GM21825 (cell line): Measurements from ENCODE around the gene SLC23A2.

ENCODE experiments used
- ATAC-seq: cut with Tn5 transposase; IDR thresholded peaks from one replicate; pipeline ENCODE4 v1.9.1; 2021; ENCODE audit warnings: mild to moderate bottlenecking, moderate library complexity; ENCODE audit not compliant: unreplicated experiment

Gene SLC23A2

DNA sequence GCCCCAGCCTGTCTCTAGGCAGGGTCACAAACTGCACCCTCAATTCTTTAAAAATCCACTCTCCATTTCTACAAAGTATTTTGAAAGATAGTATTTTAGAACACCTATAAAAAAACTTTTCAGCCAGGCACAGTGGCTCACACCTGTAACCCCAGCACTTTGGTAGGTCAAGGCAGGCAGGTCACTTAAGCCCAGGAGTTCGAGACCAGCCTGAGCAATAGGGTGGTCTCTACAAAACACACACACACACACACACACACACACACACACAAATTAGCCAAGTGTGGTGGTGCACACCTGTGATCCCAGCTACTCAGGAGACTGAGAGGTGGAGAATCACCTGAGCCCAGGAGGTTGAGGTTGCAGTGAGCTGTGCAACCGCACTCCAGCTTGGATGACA lies 30.2 kb downstream of the SLC23A2 start:
- no peak for ATAC-seq

DNA sequence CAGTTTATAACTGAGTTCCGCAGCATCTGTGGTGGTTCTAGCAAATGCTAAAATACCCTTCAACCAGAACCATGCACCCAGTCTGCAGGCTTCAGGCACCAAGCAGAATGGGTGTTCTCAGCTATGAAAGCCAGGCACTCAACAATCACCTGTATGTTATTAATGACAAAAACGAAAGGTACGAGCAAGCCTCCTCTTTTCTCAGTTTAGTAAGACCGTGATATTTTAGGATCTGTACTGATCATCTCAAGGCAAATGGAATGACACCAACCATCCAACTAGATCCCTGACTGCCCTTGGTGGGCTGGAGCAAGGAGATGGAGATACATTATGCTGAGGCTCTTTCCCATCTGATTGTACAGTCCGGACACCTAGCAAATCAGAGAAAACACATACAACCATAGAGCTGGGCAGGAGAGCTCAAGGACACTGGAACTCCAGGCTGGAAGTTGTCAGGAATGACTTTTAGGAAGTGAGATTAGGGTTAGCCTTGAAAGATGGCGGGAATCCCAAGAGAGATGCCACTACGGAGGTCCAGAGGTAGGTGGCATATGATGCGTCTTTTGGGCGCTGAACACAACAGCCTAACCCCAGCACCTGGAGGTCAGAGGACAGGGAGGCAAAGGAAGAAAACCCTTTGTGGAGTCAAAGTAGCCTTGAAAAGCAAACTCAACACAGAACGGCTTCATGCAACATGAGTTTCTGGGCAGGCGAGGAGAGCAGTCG lies 33.4 kb downstream of the SLC23A2 start:
- no peak for ATAC-seq

DNA sequence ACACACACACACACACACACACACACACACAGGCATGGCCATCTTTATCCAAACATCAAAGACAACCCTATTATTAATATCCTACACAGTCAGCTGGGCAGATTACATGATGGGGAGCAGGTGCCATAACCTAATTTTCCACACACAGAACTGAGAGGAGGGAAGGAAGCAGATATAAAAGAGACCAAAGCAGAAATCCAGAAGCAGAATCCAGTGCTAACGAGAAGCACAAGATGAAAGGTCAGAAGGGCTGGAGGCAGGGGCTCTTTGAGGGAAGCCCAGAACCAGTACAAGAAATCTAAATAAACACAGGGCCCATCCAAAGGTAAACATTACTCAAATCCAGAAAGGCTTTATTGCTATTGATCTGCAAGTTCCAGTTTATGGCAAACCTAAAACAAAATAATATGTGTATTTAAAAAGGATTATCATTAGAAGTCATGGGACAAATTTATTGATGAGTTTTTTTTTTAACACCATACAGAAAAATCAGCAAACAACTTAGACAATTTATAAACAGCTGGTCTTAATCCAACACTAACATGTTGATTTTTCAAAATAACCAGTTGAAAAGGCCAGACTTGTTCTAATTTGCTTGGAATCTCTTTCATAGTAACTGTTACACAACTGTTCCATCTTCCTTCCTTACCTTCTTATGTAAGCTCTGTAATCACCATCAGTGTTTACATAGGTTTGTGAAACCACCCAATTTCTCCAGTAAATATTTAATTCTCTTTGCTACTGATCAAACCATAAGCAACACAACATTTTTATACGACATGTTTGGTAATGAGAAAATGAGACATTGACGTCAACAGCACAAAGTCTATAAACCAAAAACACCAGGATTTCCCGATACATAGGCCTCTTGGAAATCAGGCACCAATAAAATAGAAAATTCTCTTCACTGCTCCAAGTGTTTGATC lies 34.2 kb downstream of the SLC23A2 start:
- no peak for ATAC-seq

DNA sequence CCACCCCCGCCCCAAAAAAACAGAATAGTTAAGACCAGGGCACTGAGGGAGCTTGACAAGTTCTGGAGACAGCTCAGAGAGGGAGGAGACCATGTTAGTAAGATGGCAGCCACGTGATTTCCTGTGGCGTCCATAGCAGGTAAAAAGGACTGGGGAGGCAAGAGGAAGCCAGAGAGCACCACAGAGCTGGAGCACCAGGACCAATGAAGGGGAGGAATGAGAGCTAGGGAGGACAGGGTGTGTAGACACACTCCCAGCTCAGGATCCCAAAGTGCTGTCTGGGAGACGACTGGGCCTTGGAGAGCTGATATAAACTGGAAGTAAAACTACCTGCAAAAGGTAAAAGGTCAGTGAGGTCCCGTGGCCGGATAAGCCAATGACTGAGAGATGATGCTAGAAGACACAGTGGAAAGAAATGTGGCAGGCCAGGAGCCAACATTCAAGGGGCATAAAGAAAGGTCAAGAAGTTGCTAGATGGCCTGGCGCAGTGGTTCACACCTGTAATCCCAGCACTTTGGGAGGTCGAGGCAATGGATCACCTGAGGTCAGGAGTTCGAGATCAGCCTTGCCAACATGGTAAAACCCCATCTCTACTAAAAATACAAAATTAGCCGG lies 39.0 kb downstream of the SLC23A2 start:
- ATAC-seq, result no peak

DNA sequence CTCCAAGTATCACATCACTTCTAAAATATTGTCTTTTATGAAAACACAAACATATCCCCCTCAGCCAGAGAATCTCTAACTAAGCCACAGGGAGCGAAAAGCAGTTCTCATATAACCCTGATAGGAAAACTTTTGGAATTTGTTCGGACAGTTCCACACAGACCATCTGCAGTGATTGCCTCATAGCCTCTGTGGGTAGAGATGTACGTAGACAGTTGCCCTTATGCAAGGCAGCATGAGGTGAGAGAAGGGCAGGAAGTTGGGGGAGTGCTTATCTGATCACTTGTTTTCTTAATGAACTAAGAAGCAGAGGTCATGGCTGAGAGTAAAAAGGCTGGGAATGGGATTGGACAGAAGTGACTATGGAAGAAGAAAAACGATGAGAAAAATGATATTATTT lies 39.6 kb downstream of the SLC23A2 start:
- ATAC-seq, result no peak

DNA sequence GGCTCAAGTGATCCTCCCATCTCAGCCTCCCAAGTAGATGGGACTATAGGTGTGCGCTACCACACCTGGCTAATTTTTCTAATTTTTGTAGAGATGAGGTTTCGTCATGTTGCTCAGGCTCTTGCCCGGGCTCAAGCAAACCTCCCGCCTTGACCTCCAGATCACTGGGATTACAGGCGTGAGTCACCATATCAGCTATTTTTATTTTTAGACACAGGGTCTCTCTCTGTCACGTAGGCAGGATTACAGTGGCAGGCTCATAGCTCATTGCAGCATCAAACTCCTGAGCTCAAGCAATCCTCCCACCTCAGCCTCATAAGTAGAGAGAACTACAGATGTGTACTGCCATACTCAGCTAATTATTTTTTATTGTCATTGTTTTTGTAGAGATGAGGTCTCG lies 41.7 kb downstream of the SLC23A2 start:
- no peak for ATAC-seq

DNA sequence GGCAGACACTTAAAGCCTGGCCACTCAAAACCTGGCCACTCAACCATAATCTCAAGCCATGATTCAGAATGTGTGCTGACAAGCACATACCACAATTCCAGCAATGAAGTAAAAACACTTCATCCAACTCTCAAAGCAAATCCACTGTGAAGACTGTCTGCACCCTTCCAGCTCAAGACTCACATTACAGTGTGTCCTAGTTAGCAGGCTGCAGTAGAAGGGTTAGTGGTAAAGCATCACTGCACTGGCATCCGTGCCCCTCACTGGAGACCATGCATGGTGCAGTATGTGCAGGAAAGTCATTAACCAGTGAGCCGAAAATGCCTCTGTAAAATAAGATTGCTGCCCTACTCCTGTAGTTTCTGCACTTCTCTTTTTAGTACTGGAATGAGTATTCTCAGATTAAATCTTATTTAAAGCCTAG lies 43.4 kb downstream of the SLC23A2 start:
- ATAC-seq, result no peak

DNA sequence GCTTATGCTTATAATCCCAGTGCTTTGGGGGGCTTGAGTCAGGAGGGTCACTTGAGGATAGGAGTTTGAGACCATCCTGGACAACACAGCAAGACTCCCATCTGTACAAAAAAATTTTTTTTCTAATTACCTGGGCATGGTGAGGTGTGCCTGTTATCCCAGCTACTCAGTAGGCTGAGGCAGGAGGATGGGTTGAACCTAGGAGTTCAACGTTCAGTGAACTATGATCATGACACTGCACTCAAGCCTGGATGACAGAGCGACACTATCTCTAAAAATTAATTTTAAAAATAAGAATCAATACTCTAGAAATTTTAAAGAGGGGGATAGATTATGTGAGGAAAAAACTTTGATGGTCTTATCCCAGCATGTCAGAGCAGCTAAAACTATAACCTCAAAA lies 44.1 kb downstream of the SLC23A2 start:
- ATAC-seq, result no peak

DNA sequence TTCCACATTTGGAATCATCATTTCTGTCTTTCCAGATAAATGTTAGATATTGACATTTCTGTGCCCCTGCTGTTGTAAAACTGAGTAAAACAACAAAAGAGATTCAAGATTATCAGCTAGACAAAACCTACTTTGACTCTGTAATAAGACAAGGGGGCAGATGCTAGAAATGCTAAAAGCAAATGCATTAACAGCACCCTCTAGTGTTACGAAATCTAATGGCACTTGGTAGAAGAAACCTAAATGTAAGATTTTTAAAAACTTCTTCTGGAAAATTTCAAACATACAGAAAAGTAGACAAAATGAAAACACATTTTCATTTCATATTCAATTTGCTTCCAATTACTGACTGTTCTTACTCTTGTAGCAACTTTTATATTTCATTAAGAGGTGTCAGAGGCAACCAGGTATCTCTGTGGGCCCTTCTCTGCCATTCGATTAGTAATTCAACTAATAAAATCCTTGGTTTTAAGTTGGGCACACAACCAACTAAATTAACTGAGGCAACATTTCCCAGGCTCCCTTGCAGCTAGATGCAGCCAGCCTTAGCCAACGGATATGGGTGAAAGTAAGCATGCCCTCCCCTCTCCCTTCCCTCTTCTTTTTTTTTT lies 45.0 kb downstream of the SLC23A2 start:
- no peak for ATAC-seq

DNA sequence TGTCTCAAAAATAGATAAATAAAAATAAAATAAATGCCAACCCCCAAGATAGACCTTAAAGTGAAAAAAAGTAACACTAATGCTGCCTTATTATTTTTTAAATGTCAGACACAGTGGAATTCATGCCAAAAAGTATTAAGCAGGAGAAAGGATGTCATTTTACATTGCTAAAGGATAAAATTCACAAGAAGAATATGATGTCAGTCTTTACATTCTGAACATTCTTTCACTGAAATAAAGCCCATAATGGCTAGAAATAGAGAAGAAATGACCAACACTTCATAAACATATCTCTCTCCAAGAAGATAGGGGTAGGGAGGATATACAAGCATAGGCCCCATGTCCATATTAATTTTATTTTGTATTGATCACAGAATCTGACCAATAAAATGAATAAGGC lies 47.4 kb downstream of the SLC23A2 start:
- no peak for ATAC-seq

DNA sequence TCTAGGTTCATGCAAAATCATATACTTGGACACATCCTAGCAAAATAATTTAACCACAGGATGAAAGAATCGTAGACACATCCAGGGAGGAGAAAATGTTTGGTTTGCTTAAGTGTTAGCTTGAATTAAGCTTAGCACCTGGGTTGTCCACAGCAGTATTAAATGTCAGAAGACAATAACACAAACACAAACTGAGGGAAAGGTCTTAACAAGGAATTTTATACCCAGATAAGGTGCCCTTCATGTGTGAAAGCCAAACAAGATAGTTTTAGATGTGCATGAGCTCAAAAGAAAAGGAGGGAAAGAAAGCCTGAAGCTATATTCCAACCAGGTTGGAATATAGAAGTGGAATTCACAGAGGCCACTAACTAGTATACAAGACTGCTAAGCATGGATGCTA lies 49.1 kb downstream of the SLC23A2 start:
- no peak for ATAC-seq

DNA sequence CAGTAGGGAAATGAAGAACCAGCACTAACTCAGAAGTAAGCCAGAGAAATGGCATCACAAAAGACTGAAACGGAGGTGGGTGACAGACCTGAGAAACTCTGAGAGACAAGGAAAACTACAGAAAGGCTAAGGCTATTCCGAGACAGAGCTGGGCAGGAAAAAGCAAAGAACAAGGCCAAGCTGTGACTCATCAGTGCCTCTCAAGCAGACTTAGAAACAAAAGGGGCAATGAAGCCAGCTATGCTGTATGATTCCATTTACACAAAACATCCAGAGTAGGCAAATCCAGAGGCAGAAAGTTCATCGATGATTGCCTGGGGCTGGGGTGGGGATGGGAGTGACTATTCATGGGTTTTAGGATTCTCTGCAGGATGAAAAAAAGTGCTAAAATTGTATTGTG lies 50.0 kb downstream of the SLC23A2 start:
- no peak for ATAC-seq

DNA sequence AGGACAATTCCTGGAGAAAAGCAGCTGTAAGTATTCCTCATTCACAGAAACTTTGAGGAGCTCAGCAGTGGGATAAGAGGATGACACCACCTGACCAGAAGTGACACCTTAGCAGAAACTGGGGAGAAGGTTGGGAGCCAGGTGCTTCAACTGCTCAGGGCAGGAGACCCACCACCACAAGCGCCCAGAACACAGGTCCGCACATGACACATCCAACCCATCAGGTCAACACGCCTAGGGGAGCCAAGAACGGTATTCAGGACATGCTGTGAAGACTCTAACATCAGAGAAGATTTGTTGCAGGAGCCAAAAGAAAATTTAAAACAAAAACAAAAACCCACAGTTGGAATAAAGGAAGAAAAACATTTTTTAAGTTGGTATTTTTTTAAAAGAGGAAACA lies 50.5 kb downstream of the SLC23A2 start:
- ATAC-seq, result no peak

DNA sequence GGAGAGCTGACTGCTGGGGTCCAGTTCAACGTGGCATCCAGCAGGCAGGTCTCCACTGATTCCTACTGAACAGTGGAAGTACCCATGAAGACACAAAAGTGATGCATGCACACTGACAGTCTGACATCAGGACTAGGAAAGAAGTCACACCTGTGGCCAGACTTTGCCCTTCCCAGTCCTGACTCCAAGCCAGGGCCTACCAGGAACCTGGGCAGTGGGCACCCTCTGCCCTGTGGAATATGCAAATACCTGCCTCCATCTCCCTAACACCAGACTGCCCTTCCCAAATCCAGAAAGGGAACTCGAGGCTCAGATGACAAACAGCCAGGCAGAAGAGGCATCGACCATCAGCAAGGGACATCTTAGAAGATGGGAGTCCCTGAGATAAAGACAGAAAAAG lies 50.9 kb downstream of the SLC23A2 start:
- no peak for ATAC-seq

DNA sequence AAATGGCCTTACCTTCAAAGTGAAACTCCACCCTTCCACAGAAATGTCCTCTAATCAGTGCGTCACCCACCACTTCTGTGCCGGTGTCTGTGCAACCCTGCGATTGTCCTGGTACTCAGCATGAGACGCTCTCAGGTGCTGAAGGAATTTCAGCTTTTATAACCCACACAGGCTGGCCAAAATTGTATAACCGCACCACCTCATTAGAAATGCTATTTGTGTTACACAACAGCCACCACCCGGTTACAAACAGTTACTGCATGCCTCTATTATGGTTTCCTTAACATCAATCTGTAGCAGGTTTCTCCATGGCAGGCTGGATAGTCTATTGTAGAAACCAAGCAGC lies 51.5 kb downstream of the SLC23A2 start:
- ATAC-seq, result peak; percentile 57

DNA sequence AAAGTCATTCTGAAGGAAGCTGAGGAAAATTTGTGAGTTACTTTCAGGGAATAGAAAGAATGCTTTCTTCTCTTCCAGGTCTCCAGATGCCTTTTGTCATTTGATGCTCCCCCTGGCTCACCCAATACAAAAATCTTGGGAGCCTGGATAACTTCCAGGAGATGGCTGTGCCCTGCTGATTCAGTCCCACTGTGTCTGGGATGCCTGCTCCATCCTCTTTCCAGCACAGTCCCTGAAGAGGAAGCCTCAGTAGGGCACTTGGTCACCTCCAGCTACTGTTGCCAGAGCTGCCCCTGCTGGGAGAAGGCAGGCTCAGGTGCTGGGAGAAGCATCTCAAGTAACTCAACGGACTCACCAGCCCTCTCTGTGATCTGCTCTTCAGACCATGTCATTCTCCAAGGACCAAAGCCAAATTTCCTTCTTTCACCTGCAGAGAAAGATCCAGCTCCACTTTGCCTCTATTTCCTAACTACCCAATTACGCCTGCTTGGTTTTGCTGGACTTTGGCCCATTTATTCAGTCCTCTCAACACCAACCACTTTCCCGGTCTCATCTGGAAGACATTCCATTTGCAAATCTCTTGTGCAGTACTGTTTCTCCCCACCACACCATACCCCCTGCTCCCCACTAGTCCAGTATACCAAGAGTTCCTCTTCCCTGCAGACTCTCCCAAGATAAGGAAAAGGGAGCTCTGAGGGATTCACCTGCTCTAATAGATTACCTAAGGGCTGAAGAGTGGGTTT lies 53.3 kb downstream of the SLC23A2 start:
- ATAC-seq, result no peak

DNA sequence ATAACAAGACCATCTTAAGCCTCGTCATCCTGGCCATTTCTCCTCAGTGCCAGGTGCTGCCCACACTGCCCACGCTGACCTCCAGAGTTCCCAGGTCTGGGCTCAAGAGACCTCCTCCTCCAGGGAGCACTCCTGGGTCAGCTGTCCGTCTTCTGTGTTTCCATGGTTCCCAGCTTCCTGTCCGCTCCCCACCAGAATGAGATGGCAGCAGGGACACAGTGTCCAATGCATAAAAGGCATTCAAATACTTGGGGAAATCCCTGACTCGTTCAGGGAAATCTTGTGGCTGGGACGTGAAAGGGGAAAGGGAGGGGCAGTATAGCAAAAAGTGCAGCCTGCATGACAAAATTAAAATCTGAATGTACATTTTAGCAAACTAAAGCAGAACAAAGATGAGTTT lies 54.3 kb downstream of the SLC23A2 start:
- ATAC-seq, result no peak

DNA sequence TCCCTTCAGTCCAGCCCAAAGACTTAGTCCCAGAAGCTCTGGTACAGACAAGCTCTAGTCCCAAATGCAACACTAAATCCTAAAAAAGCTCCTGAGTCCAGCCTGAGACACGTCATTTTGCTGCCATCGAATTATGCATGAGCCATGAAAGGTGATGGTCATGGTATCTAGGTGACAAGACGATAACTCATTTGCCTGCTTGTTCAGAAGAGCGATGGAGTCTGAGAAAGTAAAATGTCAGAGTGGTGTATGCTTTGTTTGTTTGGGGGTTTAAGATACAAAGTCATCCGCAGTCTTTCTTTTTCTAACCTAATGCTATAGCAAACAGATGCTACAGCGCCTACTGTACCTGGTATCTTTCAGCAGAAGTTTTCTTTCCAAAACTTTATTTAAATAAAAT lies 54.7 kb downstream of the SLC23A2 start:
- ATAC-seq, result no peak

DNA sequence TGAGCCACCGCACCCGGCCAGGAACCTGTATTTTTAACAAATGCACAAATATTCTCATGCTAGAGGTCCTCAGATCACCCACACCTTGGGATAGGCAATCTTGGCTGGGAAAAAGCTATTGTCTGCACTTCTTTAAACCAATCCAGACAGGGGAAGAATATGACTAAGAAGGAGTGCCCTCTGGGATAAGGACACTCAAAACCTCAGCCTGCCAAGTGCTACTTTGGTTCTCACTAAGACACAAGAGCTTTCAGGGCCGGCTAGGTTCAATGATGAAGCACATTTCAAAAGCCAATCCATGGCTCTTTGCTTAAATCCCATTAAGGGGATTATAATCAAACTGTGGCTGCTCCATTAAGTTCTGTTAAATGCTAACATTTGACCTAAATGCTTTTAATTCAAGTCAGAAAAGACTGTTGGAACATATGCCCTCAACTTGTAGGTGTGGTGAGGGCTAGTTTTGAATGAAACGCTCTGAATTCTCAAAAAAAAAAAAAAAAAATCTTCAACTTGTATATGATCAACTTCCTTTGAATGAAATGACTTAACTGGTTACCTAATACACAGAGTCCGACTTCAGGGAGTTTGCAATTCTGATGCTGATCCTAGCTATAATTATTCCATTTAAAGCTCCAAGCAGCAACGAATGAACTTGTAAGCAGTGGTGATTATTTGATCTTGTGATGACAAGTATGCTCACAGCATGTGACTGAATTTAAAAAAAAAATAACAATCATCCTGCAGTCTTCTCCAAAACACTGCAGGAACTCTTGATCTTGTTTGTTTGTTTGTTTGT lies 56.6 kb downstream of the SLC23A2 start:
- no peak for ATAC-seq

DNA sequence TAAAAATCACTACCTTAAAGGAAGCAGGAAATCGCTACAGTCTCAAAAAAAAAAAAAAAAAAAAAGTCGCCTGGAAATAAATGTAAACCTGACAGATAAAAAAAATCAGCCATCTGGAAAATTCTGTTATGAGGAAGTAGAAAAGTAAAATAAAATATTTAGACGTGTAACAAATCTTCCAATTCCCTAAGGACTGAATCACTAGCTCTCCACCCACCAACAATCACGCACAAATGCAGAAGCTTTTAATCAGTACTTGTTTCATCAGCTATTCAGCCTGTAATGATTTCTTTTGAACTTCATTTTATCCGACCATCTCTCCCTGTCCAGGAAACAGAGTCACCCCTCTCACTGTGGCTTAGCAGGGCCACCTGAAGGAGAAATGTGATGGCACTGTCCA lies 59.0 kb downstream of the SLC23A2 start:
- ATAC-seq, result no peak
